NCI-H146 (cell line): Measurements from ENCODE around the gene PKNOX2.

Experiments
- DNase-seq: peaks from one replicate; lab custom pipeline; 2025; lab: John Stamatoyannopoulos, UW

The PKNOX2 gene

DNA sequence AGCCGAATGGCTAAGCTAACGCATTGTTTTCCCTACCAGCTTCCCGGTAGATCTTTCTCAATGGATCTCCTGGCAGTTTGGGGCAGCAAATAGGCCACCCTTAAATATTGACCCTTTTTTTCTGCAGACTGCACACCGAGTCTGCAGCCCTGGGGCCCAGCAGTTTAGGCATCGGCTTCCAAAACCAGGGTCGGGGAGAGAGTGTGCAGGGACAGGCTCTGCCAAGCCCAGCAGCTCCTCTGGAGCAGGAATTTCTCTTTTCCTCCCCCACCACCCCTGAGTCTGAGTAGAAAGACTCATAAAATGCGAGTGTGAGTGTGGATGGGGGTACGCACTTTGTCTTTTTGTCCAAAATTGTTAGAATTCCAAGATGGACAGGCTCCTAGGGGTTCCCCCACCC is 218.3 kb downstream of the PKNOX2 start:
- no peak for DNase-seq

DNA sequence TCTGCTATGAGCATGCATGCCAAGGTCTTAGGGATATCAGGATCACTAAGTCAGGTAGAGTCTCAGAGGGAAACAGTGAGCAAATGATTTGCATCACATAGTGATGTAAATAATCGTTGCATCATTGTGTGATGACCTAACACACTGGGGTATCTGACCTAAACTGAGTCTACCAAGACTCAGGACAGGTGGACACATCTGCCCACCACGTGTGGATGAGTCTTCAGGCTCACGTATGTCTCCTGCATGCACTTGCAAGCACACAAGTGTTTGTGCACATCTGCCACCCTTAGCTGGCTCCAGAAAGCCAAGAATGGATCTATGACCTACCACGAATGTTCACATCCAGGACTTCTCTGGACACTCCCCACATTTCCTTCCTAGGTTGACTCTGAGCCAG is 220.3 kb downstream of the PKNOX2 start:
- no peak for DNase-seq

DNA sequence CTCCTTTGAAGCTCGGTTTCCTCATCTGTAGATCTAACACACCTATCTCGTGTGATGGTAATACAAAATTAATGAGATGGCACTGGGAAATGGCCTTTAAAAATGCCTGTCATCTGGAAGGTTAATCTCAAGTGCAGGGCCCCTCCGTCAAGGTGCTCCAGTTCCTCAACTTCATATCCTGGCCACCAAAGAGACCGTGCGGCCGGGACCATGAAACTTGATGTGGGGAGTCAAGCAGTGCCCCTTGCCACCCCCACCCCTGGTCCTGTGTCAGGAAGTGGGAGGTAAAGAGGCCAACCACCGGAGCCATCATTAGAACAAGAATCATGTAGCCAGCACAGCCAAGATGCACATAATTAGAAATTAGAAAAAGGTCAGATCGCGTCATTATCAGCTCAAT is 223.3 kb downstream of the PKNOX2 start:
- DNase-seq = no peak

DNA sequence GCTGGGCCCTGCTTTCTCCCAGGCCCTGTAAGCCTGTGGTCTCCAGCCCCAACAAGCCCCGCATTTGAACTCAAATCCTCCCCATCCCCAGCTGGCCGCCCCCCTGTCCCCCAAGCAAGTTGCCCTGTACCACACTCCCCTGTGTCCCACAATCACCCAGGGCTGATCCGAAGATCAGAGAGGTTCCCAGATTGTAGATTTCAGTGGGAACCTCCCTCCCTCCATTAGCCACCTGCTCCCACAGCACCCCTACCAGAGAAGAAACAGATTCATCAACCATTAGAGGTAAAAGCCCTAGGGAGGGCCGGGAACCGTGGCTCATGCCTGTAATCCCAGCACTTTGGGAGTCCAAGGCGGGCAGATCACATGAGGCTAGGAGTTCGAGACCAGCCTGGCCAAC is 224.1 kb downstream of the PKNOX2 start:
- DNase-seq = no peak

DNA sequence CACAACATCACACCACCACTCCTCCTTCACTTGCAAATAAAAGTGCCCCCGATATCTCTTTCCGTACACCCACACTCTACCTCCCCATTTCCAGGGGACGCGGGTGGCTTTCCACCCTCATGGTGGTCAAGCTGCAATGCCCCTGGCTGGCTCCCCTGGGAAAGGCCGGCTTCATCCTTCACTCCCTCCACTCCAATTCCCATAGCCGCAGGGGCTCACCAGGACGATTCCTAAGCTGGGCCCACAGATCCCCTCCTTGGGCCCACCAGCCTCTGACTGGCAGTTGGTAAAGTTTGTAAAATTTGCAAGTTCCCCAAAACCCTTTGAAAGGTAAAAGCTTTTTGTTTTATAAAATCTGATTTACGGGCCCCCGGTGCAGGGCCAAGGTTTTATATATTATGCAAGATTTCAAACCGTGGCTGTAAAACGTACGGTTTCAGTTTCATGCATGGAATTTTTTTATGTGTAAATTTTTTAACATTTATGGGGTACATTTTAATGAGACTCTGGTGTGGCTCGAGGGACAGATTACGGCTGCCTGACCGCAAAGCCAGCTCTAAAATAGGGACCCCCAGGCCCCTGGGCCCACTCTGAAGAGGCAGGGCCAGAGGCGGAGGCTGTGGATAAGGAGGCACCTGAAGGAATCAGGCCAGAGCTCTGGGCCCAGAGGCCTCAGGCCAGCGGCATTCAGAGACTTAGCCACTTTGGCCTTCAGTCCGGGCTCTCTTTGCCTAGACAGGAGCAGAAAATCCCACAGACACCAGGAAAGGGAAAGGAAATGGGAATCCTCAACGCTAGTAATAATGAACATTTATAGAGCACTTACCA is 225.0 kb downstream of the PKNOX2 start:
- no peak for DNase-seq

DNA sequence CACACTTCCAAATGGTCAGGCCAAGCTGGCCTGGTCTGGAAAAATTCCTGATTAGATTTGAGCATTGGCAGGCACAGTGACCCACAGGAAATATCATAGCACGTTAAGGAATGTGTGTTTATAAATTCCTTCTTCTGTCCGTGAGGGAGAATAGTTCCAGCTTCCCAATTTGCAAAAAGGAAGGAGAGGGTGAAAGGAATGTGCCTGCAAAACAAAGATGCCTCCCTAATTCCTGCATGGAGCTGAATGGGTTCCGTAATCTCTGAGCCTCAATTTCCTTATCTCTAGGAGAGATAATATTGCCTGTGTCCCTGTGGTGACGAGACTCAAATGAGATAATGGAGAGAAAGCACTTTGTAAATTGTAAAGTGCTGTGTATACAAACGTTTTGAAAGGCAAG is 226.4 kb downstream of the PKNOX2 start:
- DNase-seq = no peak

DNA sequence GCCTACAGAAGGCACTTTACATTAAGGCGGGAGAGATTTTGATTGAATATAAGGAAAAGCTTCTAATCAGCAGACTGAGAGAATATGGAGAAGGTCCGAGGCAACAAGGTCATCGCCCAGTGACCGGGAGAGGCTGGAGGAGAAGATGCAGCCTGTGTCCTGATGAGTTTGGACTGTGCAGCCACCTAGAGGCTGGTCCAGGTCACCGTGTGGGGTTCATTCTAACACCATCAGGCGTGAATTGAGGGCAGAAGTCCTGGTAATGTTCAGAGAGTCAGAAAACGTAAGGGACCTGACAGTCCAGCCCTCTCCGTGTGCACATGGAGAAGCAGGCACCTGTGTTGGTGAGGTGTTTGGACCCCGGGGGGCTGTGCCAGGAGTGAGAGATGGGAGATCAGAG is 228.8 kb downstream of the PKNOX2 start:
- DNase-seq = no peak

DNA sequence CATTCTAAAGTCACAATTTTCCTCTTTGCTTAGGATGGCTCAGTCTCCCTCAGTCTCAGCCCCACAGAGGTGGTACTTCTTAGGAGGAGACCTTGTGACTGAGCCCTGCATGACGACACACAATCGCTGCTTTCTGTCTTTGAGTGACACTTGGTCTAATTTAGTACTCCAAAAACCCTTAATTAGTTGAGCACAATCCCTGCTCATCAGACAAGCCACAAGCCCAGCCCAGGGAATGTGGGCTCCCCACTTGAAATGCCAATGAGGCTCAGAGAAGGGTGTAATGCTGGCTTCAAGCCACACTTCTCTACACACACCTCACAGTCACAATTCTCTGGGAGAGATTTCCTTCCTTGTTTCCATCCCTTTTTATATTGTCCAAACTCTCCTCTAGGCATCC is 229.7 kb downstream of the PKNOX2 start:
- no peak for DNase-seq

DNA sequence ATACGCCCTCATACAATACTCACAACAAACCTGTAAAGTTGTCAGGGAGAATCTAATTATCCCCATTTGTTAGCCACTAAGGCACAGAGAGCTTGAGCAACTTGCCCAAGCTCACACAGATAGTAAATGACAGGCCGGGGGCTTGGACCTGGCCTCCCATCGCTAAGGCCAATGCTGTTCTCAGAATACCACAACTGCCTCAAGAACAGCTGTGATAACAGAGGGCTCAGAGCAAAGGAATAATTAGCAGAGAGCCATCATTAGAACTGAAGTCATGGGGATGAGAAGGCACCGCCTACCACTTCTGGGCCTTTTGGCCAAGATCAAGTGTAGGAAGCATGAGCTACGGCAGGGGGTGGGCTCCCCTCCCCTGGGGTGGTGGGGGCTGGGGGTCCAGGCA is 232.9 kb downstream of the PKNOX2 start:
- no peak for DNase-seq

DNA sequence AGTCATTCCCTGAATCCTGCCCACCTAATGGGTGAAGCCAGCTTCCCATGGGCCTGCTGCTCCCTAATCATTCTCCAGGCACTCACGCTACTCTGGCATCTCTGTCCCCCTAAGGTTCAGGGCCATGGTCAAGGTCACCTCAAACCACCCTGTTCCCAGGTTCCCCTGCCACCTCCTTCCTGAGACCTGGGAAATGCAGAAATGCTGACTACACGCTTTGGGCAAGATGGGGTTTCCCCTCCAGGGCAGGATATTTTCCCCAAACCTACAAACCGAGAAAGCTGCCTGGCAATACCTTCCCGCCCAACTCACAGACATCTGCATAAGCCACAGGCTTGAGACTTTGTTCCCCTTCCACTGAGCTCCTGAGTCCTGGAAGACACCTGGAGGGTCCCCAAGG is 233.9 kb downstream of the PKNOX2 start:
- no peak for DNase-seq

DNA sequence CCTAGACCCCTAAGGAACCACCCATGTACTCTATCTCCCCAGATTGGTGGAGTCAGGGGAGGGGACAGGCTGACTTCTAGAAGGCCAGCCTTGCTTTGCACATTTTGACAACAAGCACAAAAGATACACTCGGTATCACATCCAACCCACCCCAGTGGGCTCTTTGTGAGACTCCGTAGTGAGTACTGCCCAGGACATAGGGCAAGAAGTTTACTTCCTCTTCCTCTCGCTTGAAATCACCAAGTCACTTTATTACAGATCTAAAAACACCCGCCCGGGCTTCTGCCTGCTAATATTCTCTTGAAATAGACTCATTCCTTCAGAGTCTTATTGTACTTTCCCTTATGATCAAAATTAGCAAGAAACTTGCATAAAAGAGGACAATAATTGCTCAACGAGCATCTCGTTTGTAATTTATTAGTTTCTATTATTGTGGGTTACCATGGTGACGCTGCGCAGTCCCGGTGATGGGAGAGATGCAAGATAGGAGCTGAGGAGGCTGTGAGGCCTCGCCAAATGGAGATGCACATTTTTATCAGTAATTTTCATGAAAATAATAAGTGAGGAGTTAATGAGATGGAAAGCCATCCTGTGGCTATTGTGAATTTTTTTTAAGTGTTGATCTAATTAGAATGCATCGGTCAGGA is 234.6 kb downstream of the PKNOX2 start:
- no peak for DNase-seq

DNA sequence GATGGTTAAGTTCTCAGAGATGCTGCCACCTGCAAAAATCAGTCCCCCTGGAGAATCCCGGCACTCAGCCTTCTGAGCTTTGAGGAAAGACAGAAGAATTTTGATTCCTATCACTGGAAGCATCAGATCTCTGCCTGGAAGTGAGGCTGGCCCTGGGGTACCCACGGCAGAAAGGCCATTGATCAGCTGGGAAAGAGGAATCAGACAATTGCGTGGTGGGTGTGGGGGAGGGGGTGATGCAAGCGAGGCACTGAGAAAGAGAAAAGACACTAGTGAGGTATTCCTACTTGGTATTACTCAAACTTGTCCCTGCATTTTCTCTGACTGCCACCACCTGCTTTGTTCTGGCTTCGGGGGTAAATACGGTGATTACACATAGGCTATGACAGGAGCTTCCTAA is 235.4 kb downstream of the PKNOX2 start:
- no peak for DNase-seq

DNA sequence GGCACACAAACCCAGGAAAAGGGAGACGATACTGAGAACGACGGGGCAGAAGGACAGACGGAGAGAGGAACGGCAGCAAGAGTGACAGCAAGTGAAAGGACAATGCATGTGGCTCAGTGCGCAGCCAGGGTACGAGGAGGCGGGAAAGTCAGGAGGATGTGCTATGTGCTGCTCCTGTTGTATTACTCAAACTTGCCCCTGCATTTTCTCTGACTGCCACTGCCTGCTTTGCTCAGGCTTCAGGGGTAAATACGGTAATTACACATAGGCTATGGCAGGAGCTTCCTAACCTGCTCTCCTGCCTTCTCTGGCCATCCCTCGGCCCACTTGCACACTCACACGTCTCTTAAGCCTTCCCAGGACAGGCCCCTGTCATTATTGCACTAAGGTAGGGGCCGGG is 236.7 kb downstream of the PKNOX2 start:
- no peak for DNase-seq

DNA sequence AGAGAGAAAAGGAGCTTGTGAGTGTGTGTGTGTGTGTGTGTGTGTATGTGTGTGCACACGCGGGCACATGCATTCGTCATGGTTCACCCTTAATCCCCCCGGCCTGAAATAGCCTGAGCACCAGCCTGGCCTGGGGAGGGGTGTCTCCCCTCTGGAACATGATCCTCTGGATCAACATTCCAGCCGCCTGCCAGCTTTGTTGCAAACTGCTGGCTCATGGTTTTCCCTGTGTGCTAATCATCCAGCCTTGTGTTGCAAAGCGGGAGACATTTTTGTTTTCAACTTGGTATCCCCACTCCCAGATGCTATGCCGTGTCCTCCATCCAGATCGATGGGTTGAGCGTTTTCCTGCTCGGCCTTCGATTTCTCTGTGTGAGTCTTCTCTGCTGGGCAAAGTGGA is 237.2 kb downstream of the PKNOX2 start:
- DNase-seq = no peak

DNA sequence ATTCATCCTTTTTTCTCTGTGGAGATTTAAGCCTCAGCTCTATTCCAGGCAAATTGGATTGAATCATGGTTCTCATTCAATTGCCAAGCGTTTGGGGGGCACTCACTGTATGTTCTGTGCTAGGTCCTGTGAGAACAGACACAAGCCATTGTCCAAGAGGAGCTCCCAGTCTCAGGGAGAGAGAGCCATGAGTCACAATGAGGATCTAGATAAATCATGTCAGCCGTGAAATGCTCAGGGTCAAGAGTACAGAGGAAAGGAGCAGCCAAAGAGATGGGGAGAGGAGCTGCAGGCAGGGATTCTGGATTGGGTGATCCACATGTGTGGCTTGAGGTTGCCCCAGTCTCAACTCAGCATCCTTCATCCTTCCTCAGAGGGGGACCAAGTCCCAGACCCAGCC is 237.9 kb downstream of the PKNOX2 start:
- no peak for DNase-seq

DNA sequence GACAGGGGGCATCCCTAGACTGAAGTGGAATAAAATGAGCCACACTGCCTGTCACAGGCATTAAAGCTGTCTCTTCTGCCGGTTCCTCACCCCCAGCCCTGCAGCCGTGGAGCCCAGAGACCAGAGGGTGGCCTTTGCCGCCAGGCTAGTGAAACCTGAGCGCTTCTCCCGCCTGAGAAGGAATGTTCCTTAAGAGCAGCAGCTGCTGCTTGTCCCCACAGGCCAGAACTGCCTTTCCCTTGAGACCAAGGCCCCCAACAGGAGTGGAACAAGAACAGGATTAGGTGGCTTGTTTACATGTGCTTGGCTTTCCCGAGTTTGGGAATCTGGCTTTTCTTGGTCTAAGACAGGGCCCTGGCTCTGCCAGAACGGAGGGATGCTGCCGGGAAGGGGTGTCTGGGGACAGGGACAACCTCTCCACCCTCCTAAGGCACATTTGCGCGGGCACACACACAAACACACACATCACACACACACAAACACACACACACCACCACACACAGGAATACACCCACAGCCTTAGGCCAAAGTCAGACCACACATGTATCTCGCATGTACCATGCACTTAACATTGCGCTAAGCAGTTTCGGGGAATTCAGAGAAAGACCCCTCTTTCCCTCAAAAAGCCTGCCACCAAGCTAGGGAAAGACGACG is 239.7 kb downstream of the PKNOX2 start:
- DNase-seq = no peak

DNA sequence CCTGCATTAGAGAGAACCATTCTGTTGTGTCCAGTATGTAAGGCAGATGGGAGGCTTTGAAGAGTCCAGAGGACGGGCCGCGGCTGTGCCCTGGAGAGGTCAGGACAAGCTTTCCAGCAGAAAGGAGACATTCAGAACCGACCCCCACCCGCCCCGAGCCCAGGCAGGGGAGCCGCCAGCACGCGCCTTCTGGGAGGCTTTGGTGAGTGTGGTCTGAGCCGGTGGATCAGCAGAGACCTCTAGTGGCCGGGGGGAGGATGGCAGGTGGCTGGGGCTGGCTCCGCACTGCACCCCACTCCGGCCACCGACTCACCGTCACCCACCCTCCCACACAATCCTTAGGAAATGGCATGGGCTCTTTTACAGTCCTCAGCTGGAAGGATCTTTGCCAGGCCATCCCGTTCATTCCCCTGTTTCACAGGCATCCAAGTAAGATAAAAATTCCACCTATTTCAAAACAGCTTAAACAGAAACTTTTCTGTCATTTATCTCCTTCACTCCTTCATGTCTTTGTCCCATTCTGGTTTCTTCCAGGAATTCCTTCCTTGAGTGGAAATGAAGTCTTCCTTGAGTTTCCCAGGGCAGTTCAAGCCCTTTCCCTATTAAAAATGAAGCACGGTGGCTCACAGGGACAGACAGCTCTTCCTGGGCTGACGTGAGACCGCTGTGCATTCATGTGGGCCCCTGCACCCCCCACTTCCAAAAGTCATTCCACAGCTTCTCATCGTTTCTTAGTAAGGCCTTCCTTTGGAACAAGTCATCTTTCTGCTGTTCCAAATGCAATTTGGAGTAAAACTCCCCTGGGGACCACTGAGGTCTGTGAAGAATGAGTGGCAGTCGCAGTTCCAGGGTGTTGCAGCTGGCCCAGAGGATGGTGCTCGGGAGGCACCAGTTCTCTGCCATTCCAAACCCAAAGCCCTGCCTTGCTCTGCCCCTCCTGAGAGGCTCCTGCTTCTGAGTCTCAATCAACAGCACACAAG is 240.6 kb downstream of the PKNOX2 start:
- DNase-seq = no peak

DNA sequence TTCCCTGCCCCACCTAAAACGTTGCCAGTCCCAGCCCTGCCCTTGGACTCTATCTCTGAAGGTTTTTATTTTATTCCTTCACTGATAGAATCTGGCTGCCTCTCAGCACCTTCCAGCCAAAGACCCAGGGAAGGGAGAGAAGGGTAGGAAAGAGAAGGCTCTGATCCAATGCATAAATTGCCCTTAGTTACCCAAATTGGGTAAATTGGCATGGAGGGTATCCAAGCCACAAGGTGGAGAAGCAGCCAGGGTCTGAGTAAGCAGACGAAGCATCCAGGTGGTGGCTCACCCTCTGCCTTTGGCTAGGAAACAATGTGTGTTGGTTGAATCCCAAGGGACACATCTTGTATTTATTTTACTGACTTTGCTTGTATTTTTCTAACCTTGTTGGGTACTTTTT is 242.5 kb downstream of the PKNOX2 start:
- no peak for DNase-seq

DNA sequence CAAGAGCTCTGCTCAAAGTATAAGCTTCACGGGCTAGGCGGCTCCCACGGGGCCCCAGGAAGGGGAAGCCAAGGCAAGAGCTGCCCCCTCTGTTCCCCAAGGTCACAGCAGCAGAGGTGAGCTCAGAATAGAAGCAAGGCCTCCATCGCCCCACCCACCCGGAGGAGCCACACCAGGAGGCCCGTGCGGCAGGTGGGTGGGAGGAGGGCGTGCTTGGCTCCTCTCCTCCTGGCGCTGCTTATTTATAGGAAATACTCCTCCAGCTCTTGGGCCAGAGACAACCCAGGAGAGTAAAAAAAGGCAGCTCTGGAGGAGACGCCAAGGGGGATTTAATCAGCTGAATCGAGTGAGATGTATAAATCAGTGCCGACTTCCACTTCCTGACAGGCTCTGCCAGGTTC is 243.8 kb downstream of the PKNOX2 start:
- DNase-seq = no peak

DNA sequence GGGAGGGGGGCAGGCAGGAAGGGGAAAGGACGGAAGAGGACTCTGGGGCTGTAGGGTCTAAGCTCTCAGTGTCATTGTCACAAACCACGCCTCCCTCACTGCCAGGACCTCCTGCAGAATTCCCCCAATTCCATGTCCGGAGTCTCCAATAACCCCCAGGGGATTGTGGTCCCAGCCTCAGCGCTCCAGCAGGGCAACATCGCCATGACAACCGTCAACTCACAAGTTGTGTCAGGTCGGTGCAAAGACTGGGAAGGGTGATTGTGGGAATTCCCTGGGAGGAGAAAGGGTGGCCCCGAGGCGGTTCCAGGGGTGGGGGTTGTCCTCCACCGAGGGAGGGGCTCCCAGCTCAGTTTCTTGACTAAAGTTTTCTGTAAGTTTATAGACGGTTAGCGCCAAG is 245.5 kb downstream of the PKNOX2 start:
- no peak for DNase-seq

DNA sequence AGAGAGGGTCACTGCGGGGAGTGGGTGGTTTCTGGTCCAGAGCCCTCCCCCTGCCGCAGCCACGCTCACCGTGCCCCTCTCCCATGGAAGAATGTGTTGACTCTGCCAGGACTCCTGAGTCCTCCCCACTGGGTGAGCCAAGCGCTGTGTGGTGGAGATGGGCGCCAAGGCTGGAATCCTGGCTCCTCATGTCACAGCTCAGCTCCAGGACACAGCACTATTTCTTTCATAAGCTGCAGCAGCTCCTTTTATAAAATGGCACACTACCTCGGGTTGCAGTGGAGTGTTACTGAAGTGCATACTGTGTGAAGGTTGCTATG is 247.6 kb downstream of the PKNOX2 start:
- no peak for DNase-seq

DNA sequence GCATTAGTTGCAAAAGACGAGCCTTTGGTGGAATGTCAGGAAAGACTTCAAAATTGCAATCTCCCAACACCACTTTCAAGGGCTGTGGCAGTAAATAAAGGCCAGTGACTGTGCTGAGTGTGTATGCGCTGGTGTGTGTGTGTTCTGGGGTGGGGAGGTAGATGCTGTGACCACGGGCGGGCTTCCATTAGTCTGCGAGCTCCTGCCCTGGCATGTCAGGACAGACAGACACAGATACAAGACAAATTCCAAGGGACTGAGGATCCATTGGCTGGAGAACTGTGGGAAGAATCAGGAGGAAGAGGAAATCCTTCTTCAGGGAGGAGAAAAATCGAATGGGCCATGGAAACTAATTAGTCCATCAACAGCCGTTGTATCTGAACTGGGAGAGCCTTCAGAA is 248.0 kb downstream of the PKNOX2 start:
- no peak for DNase-seq
